HG03565 (cell line): Measurements from ENCODE around the gene MTFMT.
"Not testable (repeated sequence)": the region's sequence is repeated elsewhere in the genome, so short reads cannot be mapped to it uniquely, and the experiment has no call there.

Experiments
- ATAC-seq: cut with Tn5 transposase; IDR thresholded peaks from one replicate; pipeline ENCODE4 v1.9.1; 2021; ENCODE audit warnings: mild to moderate bottlenecking, moderate library complexity; ENCODE audit not compliant: unreplicated experiment

Gene MTFMT

GRCh38 chr15:65028921-65029735, at the start of gene MTFMT:
Gene MTFMT (minus strand): TSS chr15:65029639. CDS start chr15:65029613, 26 bp downstream.
- peak; percentile 55 for ATAC-seq

GRCh38 chr15:65077981-65078352, 48.5 kb upstream of the MTFMT start:
- ATAC-seq, result no peak

- ATAC-seq, result no peak
Measured at GRCh38 chr15:65077291-65077980, 48.0 kb upstream of the MTFMT start.

GRCh38 chr15:65076486-65077290, 47.2 kb upstream of the MTFMT start, which contains the start of gene KBTBD13:
Gene KBTBD13 (plus strand): TSS chr15:65076746. CDS start chr15:65076816, 70 bp downstream.
- ATAC-seq, result no peak

GRCh38 chr15:65075607-65076395, 46.4 kb upstream of the MTFMT start:
- ATAC-seq, result not testable (repeated sequence)

GRCh38 chr15:65074946-65075345, 45.5 kb upstream of the MTFMT start:
- not testable (repeated sequence) for ATAC-seq

- ATAC-seq, result no peak
Measured at GRCh38 chr15:65072617-65073016, 43.2 kb upstream of the MTFMT start.

- ATAC-seq, result no peak
Measured at GRCh38 chr15:65072027-65072426, 42.6 kb upstream of the MTFMT start.

- no peak for ATAC-seq
Measured at GRCh38 chr15:65071381-65071811, 42.0 kb upstream of the MTFMT start.

- no peak for ATAC-seq
Measured at GRCh38 chr15:65069779-65070546, 40.5 kb upstream of the MTFMT start.

GRCh38 chr15:65069179-65069578, 39.7 kb upstream of the MTFMT start:
- ATAC-seq, result no peak

- no peak for ATAC-seq
Measured at GRCh38 chr15:65068403-65068788, 39.0 kb upstream of the MTFMT start.

- ATAC-seq, result no peak
Measured at GRCh38 chr15:65067645-65068402, 38.4 kb upstream of the MTFMT start, which contains the start of gene RASL12. Gene RASL12 (minus strand): TSS chr15:65067991. CDS start chr15:65067835, 156 bp downstream.

GRCh38 chr15:65067317-65067644, 37.8 kb upstream of the MTFMT start:
- ATAC-seq, result no peak

GRCh38 chr15:65066635-65067316, 37.3 kb upstream of the MTFMT start:
- ATAC-seq, result no peak

- ATAC-seq, result no peak
Measured at GRCh38 chr15:65066001-65066634, 36.7 kb upstream of the MTFMT start.

- no peak for ATAC-seq
Measured at GRCh38 chr15:65062726-65063125, 33.3 kb upstream of the MTFMT start.

- no peak for ATAC-seq
Measured at GRCh38 chr15:65062061-65062460, 32.6 kb upstream of the MTFMT start.
